Activated CD4-positive, alpha-beta T cell treated with anti-CD3 and anti-CD28 coated beads for 24 hours (primary cell): ENCODE results near the gene EIF3J.
"Not testable (repeated sequence)": the region's sequence is repeated elsewhere in the genome, so short reads cannot be mapped to it uniquely, and the experiment has no call there.

Experiments used
- DNase-seq, 2 donors: peaks; one replicate each; pipeline ENCODE4 v3.0.0-alpha.2; 2020; ENCODE audit warnings: low read depth in 2 of 2

The EIF3J gene

GRCh38 chr15:44542596-44542995 is 5.6 kb downstream of the EIF3J start:
- no peak for DNase-seq

- not testable (repeated sequence) for DNase-seq
Observed at GRCh38 chr15:44544745-44545144, 7.8 kb downstream of the EIF3J start.

DNA sequence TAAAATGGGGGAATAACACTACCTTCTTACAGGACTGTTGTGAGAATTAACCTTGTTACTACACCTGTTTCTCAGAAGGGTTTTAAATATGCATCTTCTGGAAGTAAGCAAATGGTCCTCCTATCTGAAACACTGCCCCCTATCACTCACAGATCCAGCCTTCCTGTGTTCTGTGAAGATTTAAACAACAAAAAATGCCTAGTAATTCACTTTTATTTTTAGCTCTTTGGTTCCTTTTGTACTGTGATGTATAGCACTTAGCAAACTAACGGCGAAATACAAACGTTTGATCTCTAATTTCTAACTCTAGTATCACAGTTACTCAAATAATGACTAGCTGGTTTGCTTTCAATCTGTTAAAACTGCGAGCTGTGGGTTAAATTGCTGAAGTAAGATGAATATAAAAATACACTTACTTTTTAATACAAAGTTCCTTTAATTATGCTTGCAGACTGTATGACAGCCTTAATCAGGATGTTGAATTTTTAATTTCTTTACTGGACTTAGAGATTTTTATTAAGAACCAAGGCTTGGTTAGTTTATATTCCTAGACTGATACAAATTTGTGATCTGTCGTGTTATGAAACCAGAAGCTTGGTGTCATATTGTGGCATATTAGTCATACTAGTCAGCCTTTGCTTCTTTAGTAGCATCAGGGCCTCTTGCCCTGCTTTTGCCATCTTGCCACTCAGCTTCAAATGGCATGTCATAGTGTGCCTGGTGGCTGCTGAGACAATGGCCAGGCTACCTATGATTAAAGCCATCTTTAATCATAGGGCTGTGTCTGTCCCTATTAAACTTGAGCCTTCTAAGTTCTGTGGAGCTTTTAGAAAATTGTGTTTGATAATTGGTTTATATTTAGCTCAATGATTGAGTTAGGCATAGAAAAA is 9.2 kb downstream of the EIF3J start:
- peak; percentile 15 to 31 for DNase-seq

DNA sequence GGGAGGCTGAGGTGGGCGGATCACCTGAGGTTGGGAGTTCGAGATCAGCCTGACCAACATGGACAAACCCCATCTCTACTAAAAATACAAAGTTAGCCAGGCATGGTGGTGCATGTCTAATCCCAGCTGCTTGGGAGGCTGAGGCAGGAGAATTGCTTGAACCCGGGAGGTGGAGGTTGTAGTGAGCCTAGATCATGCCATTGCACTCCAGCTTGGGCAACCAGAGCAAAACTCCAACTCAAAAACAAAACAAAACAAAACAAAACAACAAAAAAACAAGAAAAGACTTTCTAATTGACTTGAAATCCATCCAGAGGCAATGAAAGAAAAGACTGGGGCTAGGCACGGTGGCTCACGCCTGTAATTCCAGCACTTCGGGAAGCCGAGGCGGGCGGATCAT is 12.2 kb downstream of the EIF3J start:
- not testable (repeated sequence) for DNase-seq

- DNase-seq = no peak
Observed at GRCh38 chr15:44550256-44550655, 13.3 kb downstream of the EIF3J start.

GRCh38 chr15:44550734-44551133 is 13.8 kb downstream of the EIF3J start:
- DNase-seq = no peak

DNA sequence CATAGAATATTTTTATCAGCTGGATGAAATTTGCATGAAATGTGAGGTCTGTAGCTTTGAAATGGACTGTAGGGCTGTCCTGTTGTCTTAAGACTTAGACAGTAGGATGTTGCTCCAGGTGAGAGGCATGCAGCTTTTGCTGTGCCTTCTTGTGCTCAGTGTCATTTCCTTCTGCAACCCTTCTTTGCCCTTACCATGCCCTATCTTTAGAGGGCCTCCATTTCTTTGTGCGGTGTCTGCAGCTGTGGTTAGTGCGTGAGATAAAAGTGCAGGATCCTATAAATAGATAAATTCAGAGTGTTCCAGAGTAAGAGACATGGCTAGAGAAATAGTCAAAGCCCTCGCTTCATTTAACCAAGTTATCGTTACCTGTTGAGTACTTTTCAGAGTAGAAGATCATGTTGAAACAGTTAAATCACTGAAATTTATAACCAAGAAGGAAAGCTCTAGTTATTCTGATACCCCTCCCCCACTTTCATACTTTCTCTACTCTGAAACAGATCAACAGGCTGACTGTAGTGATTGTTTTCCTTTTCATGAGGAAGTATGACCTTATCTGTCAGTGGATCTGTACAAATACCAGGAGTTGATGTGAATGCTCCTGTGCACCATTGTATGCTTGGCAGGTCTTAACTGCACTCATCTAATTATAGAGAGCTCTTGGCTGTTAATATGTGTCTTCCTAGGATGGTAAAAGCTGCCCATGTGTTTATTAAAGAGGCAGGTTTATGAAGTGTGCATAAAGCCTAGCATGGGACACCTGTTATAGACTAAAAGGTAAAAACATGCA is 18.2 kb downstream of the EIF3J start:
- DNase-seq = no peak

DNA sequence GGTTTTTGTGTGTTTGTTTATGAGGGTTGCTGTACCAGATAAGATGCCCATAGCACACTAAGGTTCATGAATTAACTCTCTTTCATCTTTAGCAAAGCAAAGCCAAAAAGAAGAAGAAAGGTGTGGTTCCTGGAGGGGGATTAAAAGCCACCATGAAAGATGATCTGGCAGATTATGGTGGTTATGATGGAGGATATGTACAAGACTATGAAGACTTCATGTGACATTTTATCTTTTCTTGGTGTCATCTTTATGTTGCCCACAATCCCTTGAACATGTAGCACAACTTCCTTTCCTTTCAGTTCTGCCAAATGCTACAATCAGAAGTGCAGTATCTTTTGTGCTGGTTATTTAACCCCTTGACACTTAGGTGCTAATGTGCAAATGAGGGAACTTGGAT is 24.0 kb downstream of the EIF3J start:
- not testable (repeated sequence) for DNase-seq

DNA sequence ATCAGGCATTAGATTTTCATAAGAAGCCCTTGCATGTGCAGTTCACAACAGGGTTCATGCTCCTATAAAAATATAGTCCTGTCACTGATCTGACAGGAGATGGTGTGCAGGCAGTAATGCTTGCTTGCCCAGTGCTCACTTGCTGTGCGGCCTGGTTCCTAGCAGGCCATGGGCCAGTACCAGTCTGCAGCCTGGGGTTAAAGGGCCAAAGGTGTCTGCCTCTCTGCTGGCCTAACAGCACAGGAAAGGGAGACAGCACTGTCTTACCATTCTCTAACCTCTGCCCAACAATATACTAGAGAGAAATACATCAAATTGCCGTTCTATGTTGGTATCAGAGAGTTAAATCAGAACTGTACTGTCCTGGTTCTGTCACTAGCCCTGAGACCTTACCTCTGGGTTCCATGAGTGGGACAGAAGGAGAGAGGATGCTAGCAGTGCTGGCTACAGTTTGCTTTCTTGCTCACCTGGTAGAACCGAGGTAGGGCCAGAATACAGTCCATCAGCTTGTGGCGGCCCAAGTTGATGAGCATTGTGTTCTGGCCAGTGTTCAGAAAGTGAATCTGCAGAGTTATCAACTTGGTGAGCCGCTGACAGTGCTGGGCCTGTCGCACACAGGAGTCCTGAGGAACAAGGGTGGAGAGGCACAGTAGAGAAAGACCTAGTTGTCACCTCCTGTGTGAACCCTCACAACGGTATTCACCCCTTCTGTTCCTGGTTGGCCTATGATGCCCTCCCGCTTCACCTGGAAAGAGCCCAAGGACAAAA is 28.6 kb downstream of the EIF3J start:
- DNase-seq = no peak

DNA sequence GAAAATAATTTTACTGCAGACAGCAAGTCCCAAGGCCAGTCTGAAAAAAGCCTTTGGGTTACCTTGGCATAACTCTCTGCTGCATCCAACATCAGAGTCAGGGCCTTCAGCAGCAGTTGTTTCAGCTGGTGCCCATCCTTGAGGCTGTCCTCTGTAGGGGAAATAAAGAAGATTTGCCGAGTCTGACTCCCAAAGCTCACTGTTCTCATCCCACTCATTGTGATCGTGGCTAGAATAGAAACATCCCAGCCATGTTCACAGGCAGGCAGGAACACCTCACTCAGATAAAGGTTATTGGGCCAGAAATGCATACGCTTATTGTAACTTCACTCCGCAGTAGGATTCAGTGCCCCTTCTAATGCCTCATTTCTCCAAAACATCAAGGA is 29.2 kb downstream of the EIF3J start:
- no peak for DNase-seq

- DNase-seq = no peak
Observed at GRCh38 chr15:44568338-44568737, 31.4 kb downstream of the EIF3J start.

- DNase-seq = no peak
Observed at GRCh38 chr15:44569316-44569715, 32.4 kb downstream of the EIF3J start.

DNA sequence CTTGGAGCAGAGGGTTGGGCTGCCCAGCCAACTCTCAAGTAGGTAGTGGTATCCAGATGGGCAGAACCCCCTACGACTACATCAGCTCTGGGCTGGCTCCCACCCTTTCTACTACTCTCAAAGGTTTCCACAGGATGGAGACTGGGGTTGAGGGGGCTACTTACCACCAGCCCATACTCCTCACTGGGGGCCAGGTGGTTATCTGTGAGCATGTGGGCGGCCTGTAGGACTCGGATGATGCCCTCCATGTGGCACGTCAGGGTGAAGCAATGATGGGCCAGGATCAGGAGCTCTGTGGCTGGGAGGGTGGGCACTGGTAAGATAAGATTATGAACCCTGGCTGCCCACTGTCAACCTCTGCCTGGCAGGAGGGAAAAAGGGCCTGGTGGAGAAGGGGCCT is 33.4 kb downstream of the EIF3J start:
- DNase-seq = no peak

DNA sequence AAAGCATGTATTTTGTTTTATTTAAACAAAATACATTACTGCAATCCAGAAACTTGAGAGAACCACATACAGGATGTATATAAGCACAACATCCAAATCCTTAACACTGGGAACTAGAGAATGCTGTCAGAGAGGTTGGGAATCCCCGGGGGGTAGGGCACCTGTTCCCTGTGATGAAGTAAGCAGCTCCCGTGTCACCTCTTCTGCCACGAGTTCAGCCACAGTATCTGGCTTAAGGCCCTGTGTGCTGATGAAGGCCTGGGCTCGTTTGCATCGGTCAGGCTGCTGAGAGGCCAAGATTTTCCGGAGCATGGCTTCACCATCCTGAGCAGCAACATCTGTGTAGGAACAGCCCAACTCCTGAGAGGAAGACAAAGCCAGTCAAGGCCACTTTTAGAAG is 36.4 kb downstream of the EIF3J start:
- no peak for DNase-seq

DNA sequence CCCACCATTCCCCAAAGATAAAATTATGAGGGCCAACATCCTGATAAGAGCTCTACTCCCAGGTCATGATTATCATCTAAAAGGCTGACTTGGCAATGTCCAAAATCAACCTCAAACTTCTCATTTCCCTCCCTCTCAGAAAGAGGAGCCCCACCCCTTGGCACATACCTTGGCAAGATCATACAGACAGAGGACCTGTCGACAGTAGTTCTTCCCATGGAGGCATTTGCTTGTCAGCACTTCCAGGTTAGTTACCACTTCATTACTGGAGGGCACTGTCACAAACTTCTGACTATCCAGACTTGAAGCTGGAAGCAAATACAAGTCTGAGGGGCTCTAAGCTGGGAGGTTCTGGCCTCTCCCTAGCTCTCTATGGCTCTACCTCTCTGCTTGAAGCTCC is 37.8 kb downstream of the EIF3J start:
- DNase-seq = no peak

GRCh38 chr15:44580105-44580504 is 43.2 kb downstream of the EIF3J start:
- no peak for DNase-seq

- peak; percentile 28 to 38 for DNase-seq
Observed at GRCh38 chr15:44584162-44584749, 47.3 kb downstream of the EIF3J start.

- no peak for DNase-seq
Observed at GRCh38 chr15:44585633-44586032, 48.7 kb downstream of the EIF3J start.

DNA sequence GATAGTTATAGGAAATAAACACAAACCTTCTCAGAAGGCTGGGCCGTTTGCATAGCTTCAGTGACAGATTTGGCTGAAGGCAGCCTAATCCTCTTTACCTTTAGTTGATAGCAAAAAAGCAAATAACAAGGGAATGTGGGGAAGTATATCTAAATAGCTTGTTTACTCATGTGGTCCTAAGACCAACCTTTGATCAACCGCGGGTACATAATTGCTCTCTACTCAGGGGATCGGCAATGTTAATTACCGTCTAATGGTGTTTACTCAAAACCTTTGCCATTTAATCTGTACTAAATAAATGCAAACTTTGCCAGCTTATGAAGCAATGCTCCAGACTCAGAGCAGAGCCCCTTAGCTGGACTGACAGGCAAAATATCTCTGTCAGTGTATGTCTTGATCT is 51.6 kb downstream of the EIF3J start:
- DNase-seq = no peak

DNA sequence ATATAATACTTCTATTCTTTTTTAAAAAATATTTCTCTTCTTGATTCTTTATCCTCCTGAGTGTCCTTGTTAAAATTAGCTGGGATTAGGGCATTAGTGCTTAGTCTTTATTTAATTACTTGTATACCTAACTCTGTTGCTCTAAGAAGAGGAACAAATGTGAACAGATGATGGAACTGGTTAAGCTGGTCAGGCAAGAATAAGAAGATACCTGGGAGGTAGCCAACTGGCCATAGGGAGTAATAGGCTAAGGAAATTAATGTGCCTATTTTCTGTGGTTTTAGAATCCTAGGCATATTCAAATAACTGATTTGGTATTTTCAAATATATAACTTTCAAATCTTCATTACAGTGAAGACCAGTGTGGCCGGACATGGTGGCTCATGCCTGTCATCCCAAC is 54.4 kb downstream of the EIF3J start:
- DNase-seq = no peak

DNA sequence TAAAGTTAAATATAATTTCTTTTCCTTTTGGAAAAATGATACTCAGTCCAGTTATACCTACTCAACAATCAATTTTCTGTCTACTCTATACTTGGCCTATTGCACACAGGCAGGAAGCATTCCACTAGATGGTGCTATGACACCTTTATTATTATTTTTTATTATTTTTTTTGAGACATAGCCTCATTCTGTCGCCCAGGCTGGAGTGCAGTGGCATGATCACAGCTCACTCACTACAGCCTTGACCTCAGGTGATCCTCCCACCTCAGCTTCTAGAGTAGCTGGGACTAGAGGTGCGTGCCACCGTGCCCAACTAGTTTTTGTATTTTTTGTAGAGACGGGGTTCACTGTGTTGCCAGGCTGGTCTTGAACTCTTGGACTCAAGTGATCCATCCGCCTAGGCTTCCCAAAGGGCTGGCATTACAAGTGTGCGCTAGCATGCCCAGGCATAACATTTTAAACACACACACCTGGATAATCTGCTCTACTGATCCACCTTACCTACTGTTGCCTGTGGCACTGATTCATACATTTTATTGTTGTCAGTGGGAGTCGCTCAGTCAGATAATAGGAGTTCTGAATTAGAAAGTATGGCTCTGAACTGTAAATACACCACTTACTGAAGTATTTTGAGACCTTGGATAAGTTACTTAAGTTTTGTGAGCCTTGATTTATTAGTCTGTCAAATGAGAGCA is 56.2 kb downstream of the EIF3J start:
- no peak for DNase-seq
